WI38 (cell line): ENCODE measurements around the gene HIF3A.
"Not testable (repeated sequence)": the region's sequence is repeated elsewhere in the genome, so short reads cannot be mapped to it uniquely, and the experiment has no call there.

ENCODE experiments used
- H3K4me3 ChIP-seq: 2 replicates; pipeline ENCODE4 v1.5.1; 2011; ENCODE audit warnings: low read depth, mild to moderate bottlenecking, control low read depth, low read length
- TF ChIP-seq, protein P1 (sequence below): IDR thresholded peaks from 2 replicates; pipeline ENCODE4 v1.5.1; 2012; ENCODE audit warnings: low read depth, mild to moderate bottlenecking, control low read depth, low read length

Gene HIF3A

DNA sequence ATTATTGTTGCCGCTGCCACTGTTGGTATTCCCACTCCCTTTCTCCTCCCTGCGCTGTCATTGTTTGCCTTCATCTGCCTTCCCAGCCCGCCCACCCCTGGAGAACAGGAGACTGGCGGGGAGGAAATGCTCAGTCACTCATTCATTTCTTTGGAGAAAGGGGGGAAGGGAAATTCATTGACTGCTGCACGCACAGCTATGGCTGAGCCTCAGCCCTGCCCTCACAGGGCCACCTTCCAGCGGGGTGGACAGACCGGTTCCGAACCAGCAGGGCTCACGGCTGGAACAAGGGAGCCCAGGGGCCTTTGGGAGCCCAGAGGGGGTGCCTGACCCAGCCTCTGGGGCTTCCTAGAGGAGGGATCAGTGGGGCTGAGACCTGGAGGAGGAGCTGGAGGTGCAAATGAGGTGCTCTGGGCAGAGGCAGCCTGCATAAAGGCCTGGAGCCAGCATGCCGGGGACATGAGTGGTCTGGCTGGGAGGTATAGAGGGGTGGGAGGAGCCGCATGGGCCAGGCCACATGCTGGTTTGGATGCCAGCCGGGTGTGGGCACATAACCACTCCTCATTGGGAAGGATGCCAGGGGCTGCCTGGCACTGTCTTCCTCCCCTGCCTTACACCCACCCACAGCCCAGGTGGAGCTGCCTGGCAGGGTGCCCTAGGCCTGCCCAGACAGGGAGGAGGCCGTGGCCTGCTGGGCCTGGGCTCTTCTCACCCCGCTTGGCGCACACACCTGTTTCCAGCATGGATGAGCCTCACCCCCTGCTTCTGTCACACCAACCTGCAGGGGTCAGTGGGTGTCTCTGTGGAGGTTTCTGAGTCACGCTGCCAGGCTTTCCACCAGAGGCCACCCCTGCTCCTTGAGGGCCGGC is 76.9 kb downstream of the HIF3A start:
- no peak overlapping the region for H3K4me3 ChIP-seq
- TF ChIP-seq, protein P1, sequence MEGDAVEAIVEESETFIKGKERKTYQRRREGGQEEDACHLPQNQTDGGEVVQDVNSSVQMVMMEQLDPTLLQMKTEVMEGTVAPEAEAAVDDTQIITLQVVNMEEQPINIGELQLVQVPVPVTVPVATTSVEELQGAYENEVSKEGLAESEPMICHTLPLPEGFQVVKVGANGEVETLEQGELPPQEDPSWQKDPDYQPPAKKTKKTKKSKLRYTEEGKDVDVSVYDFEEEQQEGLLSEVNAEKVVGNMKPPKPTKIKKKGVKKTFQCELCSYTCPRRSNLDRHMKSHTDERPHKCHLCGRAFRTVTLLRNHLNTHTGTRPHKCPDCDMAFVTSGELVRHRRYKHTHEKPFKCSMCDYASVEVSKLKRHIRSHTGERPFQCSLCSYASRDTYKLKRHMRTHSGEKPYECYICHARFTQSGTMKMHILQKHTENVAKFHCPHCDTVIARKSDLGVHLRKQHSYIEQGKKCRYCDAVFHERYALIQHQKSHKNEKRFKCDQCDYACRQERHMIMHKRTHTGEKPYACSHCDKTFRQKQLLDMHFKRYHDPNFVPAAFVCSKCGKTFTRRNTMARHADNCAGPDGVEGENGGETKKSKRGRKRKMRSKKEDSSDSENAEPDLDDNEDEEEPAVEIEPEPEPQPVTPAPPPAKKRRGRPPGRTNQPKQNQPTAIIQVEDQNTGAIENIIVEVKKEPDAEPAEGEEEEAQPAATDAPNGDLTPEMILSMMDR, result no peak

DNA sequence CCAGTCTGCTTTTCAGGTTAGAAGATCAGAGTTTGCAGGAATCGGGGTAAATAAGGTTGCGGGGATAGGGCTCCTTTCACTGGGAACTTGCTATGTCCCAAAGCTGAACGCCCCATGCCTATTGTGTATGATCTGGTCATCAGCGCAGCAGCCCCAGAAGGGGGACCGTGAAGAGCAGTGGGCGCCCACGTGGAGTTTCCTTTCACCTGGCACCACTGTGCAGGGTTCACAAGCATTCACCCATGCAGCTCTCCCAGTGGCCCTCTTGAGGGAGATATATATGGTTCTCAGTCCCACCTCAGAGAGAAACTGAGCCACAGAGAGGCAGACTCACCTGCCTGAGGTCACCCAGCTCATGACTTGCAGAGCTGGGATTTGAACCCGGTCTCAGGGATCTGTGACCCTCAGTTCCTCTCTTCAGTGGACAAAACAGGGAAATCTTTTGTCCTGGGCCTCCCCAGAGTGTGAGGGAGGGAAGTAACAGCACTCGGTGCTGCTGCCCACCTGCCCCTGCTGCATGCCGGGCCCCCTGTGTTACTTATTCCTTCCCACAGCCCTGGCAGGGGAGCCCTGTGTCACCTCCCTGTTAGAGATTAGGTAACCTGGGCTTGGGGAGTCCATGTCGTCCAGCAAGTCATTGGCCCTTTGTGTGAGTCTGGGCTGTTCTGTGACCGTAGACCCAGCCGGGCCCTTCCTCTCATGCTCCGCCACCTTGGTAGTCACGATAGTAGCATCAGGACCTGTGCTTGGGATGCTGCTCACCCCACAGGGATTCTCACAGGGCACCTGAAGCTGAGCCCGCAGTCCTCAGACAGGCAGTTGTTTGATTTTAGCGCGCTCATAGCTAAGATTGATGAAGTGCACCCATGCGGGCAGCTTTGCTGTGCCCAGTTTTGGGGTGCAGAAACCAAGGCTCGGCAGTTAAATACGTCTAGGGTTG is 78.0 kb downstream of the HIF3A start:
- TF ChIP-seq, protein P1, result no peak
- H3K4me3 ChIP-seq, result no peak overlapping the region

DNA sequence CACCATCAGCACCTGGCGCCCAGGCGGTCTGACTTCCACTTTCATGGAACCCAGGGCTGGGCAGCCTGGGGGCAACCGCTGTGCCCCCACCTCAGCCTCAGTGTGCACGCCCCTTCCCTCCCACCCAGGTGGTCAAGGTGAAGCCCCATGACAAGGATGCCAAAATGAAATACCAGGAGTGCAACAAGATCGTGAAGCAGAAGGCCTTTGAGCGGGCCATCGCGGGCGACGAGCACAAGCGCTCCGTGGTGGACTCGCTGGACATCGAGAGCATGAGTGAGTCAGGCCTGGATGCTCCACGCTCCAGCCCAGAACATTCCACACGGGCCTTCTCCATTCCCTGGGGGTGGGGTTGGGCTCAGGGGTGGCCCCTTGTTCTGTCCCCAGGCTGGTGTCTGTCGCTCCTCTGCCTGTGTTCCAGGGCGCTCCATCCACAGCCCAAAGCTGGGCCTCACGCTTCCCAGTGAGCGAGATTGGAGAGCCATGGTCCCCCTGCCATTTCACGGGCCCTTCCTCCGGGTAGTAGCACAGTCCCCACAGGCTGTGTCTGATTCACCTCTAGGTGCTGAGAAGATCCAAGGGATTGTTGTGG is 78.7 kb downstream of the HIF3A start:
- H3K4me3 ChIP-seq, result not testable (repeated sequence)

DNA sequence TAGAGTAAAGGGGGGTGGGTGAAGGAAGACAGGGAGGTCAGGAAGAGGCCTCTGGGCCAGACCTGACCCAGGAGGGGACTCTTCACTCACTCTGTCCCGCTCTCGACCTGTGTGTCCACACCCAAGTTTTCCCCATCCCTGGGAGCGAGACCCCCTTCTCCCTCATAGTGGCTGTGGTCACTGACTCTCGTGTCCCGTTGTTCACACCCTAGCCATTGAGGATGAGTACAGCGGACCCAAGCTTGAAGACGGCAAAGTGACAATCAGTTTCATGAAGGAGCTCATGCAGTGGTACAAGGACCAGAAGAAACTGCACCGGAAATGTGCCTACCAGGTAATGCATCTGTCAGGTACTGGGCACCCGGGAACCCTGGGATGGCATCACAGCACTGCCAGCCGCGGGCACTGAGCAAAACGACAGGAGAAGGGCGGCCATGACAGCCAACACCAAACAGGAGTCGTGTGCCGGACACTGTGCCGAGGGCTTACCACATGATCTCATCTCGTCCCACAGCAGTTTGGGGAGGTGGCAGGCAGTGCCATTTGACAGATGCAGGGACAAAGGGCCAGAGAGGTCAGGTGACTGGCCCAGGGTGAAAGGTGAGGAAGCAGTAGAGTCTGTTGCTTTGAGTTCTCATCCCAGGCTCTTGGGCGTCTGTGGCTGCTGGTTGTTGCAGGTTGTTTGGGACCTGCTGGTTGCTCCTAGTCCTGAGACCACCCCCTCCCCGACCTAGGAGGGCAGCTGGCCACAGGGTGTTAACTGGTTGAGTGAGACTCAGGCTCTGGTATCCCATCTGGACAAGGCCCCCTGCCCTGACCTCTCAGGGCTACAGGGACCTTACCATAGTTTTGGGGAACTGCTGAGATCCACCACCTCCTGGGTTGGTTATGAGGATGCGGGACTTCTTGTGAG is 79.7 kb downstream of the HIF3A start:
- TF ChIP-seq, protein P1, result no peak
- H3K4me3 ChIP-seq, result no peak overlapping the region

DNA sequence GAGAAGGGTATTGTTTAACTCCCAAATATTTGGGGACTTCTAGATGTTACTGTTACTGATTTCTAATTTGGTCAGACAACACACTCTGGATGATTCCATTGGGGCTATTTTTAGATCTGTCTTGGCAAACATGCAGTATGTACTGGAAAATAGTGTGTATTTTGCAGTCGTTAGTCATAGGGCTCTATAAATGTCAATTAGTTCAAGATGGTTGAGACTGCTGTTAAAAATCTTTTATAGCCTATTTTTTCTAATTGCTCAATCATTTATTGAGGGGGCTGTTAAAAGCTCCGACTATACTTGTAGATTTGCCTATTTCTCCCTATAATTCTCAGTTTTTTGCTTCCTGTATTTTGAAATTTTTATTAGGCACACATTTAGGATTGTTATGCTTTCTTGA is 81.4 kb downstream of the HIF3A start:
- TF ChIP-seq, protein P1, result no peak
- H3K4me3 ChIP-seq, result no peak overlapping the region

DNA sequence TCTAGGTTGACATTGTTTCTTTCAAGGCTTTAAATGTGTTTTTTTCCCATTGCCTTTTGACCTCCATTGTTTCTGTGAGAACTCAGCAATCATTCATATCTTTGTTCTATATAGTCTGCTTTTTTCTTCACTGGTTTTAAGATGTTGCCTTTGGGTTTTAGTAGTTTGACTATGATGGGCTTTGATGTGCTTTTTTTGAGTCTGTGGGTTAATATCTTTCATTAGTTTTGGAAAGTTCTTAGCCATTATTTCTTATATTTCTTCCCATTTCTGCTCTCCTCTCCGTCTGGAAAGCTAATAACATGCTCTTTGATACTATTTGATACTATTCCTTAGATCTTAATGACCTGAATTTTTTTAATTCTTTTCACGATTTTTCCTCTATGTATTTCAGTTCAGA is 83.8 kb downstream of the HIF3A start:
- no peak overlapping the region for H3K4me3 ChIP-seq
- TF ChIP-seq, protein P1, result no peak

DNA sequence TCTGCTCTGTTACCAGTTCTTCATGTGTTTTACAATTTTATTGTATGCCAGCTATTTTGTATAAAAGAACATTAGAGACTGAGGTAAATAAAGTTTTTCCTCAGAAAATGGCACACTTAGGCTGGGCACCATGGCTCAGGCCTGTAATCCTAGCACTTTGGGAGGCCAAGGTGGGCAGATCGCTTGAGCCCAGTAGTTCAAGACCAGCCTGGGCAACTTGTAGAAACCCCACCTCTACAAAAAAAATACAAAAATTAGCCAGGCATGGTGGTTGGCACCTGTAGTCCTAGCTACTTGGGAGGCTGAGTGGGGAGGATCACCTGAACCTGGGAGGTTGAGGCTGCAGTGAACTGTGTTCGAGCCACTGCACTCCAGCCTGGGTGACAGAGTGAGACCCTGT is 84.5 kb downstream of the HIF3A start:
- TF ChIP-seq, protein P1, result no peak
- H3K4me3 ChIP-seq, result no peak overlapping the region
